Ecto neural progenitor cell (in vitro differentiated cells): Measurements from ENCODE around the gene SNX3.
"Not testable (repeated sequence)": the region's sequence is repeated elsewhere in the genome, so short reads cannot be mapped to it uniquely, and the experiment has no call there.

Source experiments
- DNase-seq: peaks from one replicate; pipeline ENCODE4 v3.0.0-alpha.2; 2018; ENCODE audit warnings: low spot score

The SNX3 gene

GRCh38 chr6:108260126-108260808, 573 bp downstream of the SNX3 start:
- no peak for DNase-seq

GRCh38 chr6:108254433-108255410, 6.1 kb downstream of the SNX3 start:
- no peak for DNase-seq

GRCh38 chr6:108253241-108253640, 7.6 kb downstream of the SNX3 start:
- DNase-seq = no peak

- no peak for DNase-seq
These were observed 8.8 kb downstream of the SNX3 start for GRCh38 chr6:108252055-108252454.

- no peak for DNase-seq
These were observed 9.6 kb downstream of the SNX3 start for GRCh38 chr6:108251252-108251651.

GRCh38 chr6:108250240-108250866, 10.5 kb downstream of the SNX3 start:
- no peak for DNase-seq

GRCh38 chr6:108247965-108248536, 12.8 kb downstream of the SNX3 start:
- DNase-seq = no peak

- DNase-seq = not testable (repeated sequence)
These were observed 15.7 kb downstream of the SNX3 start for GRCh38 chr6:108245095-108245494.

- DNase-seq = no peak
These were observed 17.0 kb downstream of the SNX3 start for GRCh38 chr6:108243836-108244235.

GRCh38 chr6:108242721-108243120, 18.1 kb downstream of the SNX3 start:
- no peak for DNase-seq

GRCh38 chr6:108242259-108242658, 18.6 kb downstream of the SNX3 start:
- no peak for DNase-seq

- no peak for DNase-seq
These were observed 22.5 kb downstream of the SNX3 start for GRCh38 chr6:108238322-108238721.

GRCh38 chr6:108236791-108237190, 24.0 kb downstream of the SNX3 start:
- DNase-seq = no peak

GRCh38 chr6:108235127-108235526, 25.7 kb downstream of the SNX3 start:
- no peak for DNase-seq

GRCh38 chr6:108228416-108228815, 32.4 kb downstream of the SNX3 start:
- no peak for DNase-seq

GRCh38 chr6:108227290-108227689, 33.5 kb downstream of the SNX3 start:
- DNase-seq = no peak

- no peak for DNase-seq
These were observed 38.3 kb downstream of the SNX3 start for GRCh38 chr6:108222504-108222903.

GRCh38 chr6:108222064-108222463, 38.8 kb downstream of the SNX3 start:
- no peak for DNase-seq

- no peak for DNase-seq
These were observed 49.2 kb downstream of the SNX3 start for GRCh38 chr6:108211671-108212070.

- DNase-seq = no peak
These were observed 50.3 kb downstream of the SNX3 start for GRCh38 chr6:108210556-108210955.

- no peak for DNase-seq
These were observed 51.1 kb downstream of the SNX3 start for GRCh38 chr6:108209738-108210137.

- no peak for DNase-seq
These were observed 53.8 kb downstream of the SNX3 start for GRCh38 chr6:108207013-108207412.
